ENCODE measurements around the gene ANO6. TPM values are rescaled to one million over a fixed set of nuclear protein-coding genes. Genes with fewer than 3 reads are reported as not detected.

Gene ANO6
- total and polyA plus RNA-seq, 2 of the 4 experiments (the other 2 are of a cell fraction) = 21.6 to 41.0 TPM

- dilution Hi-C loops (cut with HindIII; ENCODE audit: low sequenced_read_pairs, unreplicated experiment) = no loop called here
- Histone ChIP-seq H4K8ac (ENCODE audit: low read depth in 2 of 2, low read length in 2 of 2) (no peak overlapping the region), H4K91ac (ENCODE audit: insufficient read depth, low read depth, low read length) (no peak overlapping the region), H3K56ac (ENCODE audit: extremely low read depth, insufficient read depth, low read length) (no peak overlapping the region), H3K23ac (ENCODE audit: low read depth, low read length) (no peak overlapping the region), H3K9me3 (ENCODE audit: control insufficient read depth, insufficient read depth, low read length) (no peaks in the 10 kb centered on the region), H2BK120ac (ENCODE audit: low read depth, low read length) (no peak overlapping the region), H4K20me1 (ENCODE audit: insufficient read depth, low read length) (peaks cover 12% of the 10 kb centered on the region; the same call in 1 of the 2 replicates), H2AK9ac (replicated peaks; ENCODE audit: low read depth, low read length, poor library complexity) (no peak overlapping the region), H3K27ac (ENCODE audit: insufficient read depth, low read length) (no peak overlapping the region), H3K4me1 (ENCODE audit: control insufficient read depth, insufficient read depth, low read length) (no peaks in the 10 kb centered on the region), H2AFZ (replicated peaks; ENCODE audit: low read length, poor library complexity) (no peak overlapping the region), H3K79me1 (ENCODE audit: low read depth in 1 of 2, low read length in 2 of 2) (peaks cover 23 to 68% of the 10 kb centered on the region in 2 experiments), H2BK5ac (ENCODE audit: low read depth, low read length, poor library complexity, severe bottlenecking) (no peak overlapping the region), H4K5ac (ENCODE audit: low read depth, low read length) (no peak overlapping the region), H3K9ac (ENCODE audit: low read depth, low read length) (no peak overlapping the region), H2AK5ac (ENCODE audit: low read depth, low read length) (no peak overlapping the region), H3K36me3 (ENCODE audit: control insufficient read depth, insufficient read depth, low read length) (no peaks in the 10 kb centered on the region), H3K14ac (replicated peaks; ENCODE audit: low read depth, low read length) (no peak overlapping the region), H2BK20ac (ENCODE audit: low read depth, low read length) (no peak overlapping the region), H3K4me2 (ENCODE audit: low read depth, low read length) (no peak overlapping the region), H3K9me1 (ENCODE audit: insufficient read depth, low read length) (0 out of 2 replicates have a peak, but pooled peaks cover 3% of the 10 kb centered on the region), H3K4me3 (ENCODE audit: insufficient read depth, low read depth, low read length) (no peak overlapping the region), H3K27me3 (ENCODE audit: control insufficient read depth, insufficient read depth, low read length) (no peaks in the 10 kb centered on the region), H2BK15ac (ENCODE audit: low read depth, low read length) (no peak overlapping the region), H3K4ac (ENCODE audit: low read depth, low read length) (no peak overlapping the region), H3K18ac (ENCODE audit: low read depth, low read length) (no peak overlapping the region)
- ChIA-PET POLR2A (ENCODE audit: unreplicated experiment) (no interaction called here), CTCF (interaction anchor here (0.6 kb wide), 1 partner anchor 12 kb away, joined by 4 read pairs; no protein-coding TSS in a partner anchor)
- TF ChIP-seq ELK1 (IDR thresholded peaks at IDR 0.05; ENCODE audit: borderline replicate concordance, low read depth, low read length) (no peak), MAZ (IDR thresholded peaks at IDR 0.05; ENCODE audit: borderline replicate concordance, low read depth, low read length) (no peak), RCOR1 (IDR thresholded peaks at IDR 0.05; ENCODE audit: insufficient replicate concordance, low read length) (no peak), FOS (IDR thresholded peaks at IDR 0.05; ENCODE audit: low read depth, low read length) (no peak), RAD21 (IDR thresholded peaks at IDR 0.05; ENCODE audit: low read length) (no peak)
- intact Hi-C loops (cut with micrococcal nuclease) = no loop called here
- no peak for ATAC-seq (ENCODE audit: low read depth)
- no TSS peak for BruUV-seq (replicated peaks)
- no peak for DNase-seq
- in situ Hi-C loops (cut with MboI; ENCODE audit: low sequenced_read_pairs) = no loop called here
Observed at GRCh38 chr12:45247589-45247988, 31.7 kb downstream of the ANO6 start.

Data from IMR-90 (cell line).